HG03095 (cell line): ENCODE results near the gene RFFL.
"Not testable (repeated sequence)": the region's sequence is repeated elsewhere in the genome, so short reads cannot be mapped to it uniquely, and the experiment has no call there.

Experiments
- ATAC-seq: cut with Tn5 transposase; IDR thresholded peaks from one replicate; pipeline ENCODE4 v1.9.1; 2021; ENCODE audit warnings: moderate library complexity; ENCODE audit not compliant: unreplicated experiment

RFFL gene

GRCh38 chr17:35063514-35064223 is at the start of gene RFFL:
Gene RFFL, minus strand, starts transcription at chr17:35063707. Its CDS starts 37,154 bp downstream, at chr17:35026553.
- peak; percentile 86 for ATAC-seq

GRCh38 chr17:35110791-35111190 is 47.3 kb upstream of the RFFL start:
- ATAC-seq: not testable (repeated sequence)

DNA sequence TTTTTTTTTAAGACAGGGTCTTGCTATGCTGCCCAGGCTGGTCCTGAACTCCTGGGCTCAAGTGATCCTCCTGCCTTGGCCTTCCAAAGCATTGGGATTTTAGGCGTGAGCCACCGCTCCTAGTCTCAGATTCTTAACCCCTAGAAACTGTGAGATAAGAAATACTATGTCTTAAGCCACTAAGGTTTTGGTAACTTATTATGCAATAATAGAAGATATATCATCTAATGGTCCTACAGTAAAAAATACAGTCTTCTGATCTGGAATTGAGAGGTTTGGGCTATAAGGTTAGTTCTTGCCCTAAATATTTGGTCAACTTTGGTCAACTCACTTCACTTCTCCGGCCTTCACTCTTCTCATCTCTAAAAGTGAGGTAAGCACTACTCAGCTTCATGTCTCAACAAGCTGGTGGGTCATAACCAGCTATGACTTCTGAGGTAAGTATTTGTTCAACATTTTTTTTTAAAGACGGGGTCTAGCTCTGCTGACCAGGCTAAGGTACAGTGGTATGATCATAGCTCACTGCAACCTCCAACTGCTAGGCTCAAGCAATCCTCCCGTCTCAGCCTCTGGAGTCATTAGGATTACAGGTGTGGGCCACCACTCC is 41.4 kb upstream of the RFFL start:
- no peak for ATAC-seq

GRCh38 chr17:35103271-35103670 is 39.8 kb upstream of the RFFL start:
- ATAC-seq: no peak

- ATAC-seq: no peak
These were observed 38.2 kb upstream of the RFFL start for GRCh38 chr17:35101725-35102124.

DNA sequence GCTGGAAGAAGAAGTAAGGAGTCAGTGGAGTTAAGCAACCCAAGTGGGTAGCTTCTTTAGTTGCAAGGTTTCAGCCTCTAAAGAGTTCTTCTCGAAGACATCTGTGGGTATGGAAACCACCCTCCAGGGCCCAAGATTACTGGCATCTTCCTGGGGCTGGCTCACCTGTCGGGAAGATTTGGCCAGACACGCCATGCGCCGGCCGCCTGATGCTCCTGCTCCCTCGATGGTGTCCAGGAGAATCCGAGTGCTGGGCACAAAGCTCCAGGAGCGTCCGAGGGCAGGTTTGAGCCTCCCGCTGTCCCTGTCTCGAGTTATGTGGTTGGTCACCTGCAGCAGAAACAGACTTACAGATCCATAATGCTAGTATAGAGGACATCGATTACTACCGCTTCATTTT is 37.5 kb upstream of the RFFL start:
- no peak for ATAC-seq

DNA sequence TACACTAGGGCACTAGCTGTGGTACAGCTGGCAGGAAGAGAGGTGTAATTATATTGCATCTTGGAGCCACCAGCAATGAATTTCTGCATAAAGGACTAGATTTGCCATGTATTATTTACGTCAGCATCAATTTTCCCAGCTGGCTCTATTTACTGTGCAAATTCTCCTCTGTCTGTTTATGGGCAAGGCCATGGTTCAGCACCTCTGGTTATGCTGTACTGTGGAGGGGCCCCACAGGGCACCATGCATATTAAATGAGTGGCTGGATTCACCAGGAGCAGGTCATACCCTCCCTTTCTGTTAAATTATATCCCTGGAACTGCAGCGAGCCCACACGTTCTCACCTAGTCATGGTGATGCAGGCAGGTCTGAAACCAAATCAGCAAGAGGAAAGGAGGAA is 36.4 kb upstream of the RFFL start:
- ATAC-seq: no peak

DNA sequence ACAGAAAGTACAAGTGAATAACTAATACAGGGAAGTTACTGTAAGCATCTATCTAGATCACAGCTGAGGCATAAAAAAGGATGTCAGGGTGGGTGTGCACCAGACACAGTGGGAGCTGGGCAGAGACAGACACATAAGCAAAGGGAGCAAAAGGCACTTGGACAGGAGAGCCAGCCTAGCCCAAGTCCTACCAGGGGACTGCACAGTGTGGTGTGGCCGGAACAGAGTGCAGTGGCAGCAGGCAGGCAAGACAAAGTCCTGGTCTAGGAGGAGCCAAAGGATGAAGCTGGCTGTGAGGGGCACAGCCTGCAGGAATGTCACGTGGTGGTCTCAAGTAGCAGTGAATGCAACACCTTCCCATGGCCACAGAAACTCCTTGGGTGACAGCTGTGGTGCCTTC is 34.3 kb upstream of the RFFL start:
- no peak for ATAC-seq

DNA sequence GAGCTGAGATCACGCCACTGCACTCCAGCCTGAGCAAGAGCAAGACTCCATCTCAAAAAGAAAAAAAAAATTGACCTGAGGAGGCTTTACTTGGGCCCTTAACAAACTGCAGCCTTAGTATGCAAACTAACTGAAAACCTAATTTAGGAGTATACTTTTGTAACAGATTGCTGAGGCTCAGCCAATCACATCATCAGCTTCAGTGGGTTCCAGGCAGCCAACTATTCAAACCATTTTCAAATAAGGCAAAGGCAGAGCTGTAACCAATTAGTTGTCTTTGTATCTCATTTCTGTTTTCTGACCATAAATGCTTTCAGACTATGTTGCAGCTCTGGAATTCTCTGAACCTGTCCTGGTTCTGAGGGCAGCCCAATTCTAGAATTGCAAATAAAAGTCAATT is 32.2 kb upstream of the RFFL start:
- no peak for ATAC-seq

DNA sequence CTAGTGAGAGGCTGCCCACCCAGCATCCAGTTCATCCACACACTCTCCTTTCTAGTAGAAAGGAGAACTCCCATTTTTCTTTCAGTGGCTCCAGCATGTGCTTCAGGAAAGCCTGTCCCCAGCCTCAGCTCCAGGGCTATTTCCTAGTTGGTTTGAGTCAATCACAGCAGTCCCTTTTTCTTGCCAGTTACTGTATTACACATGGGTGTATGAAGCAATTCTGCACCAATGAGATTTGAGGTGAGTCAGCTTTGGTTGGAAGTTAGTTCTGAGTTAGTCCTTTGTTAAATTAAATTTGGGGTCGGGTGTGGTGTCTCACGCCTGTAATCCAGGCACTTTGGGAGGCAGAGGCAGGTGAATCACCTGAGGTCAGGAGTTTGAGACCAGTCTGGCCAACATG is 31.4 kb upstream of the RFFL start:
- no peak for ATAC-seq

- not testable (repeated sequence) for ATAC-seq
These were observed 27.2 kb upstream of the RFFL start for GRCh38 chr17:35090707-35091106.

DNA sequence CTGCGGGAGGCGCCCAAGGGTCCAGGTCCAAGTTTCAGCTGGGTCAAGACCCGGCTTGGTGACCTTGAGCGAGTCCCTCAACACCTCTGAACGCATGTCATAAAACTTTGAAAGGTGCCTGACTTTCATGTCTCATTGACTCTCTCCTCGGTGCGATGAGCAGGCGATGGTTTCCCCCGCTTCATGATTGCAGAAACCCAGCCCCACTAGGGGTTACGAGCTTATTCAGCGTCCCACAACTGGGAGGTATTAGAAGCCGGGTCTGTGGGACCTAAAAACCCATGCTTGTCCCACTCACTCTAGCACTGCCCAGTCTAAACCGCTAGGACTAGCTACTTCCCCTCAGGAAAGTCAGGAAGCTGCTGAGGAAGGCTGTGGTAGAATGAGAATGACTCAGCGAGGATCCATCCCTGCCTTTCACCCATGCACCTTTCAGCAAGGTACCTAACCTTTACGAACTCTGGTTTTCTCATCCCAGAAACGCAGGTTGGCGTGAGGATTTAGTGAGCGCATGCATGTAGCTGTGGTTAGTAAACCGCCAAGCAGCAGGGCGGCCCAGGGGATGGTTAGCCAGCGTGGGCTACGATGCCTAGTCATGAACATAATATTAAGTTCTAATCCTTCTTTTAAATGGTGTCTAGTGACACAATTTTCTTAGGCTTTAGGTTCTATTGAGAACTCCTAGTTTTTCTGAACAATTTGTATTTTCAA is 26.2 kb upstream of the RFFL start:
- ATAC-seq: peak; percentile 15

- ATAC-seq: peak; percentile 63
These were observed 25.5 kb upstream of the RFFL start for GRCh38 chr17:35088881-35089585.

DNA sequence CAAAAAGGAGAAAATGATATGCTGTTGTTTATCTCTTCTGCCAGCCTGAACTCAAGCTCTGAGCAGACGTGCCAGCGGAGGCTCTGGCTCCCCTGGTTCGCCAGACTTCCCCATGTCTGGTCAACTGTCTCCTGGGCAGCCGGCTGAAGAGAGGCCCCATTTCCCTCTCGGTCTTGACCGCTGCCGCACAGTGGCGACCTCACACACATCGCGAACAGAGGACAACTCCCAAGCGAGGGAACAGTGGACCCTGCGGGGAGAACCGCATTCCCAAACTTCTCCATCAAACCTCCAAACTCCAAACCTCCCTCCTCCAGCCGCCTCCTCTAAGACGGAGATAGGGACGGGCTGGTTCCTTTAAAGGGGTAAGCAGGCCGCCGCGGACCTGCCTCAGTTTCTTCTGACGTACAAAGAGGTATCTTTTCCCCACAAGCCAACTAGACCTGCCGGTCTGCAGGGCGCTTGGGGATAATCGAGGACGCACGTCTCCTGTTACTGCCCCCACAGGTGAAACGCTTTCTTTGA is 24.9 kb upstream of the RFFL start:
- peak; percentile 2 for ATAC-seq

GRCh38 chr17:35087731-35088355 is 24.3 kb upstream of the RFFL start:
- ATAC-seq: no peak

GRCh38 chr17:35086931-35087573 is 23.5 kb upstream of the RFFL start:
- no peak for ATAC-seq

- ATAC-seq: no peak
These were observed 22.7 kb upstream of the RFFL start for GRCh38 chr17:35086164-35086563.

- ATAC-seq: no peak
These were observed 21.5 kb upstream of the RFFL start for GRCh38 chr17:35084987-35085386.

- ATAC-seq: no peak
These were observed 19.6 kb upstream of the RFFL start for GRCh38 chr17:35083071-35083470.

- no peak for ATAC-seq
These were observed 18.7 kb upstream of the RFFL start for GRCh38 chr17:35082073-35082657.
